Colonic mucosa (tissue), 4 donors: ENCODE results near the gene CNTRL. TPM values are rescaled to one million over a fixed set of nuclear protein-coding genes. Genes with fewer than 3 reads are reported as not detected.
A peak's percentile ranks its signal among the peaks of the same experiment; 100 is the strongest.

Experiments used
- DNase-seq: peaks from one replicate; pipeline ENCODE4 v3.0.0-alpha.2; 2020
- H3K27ac ChIP-seq: fragments of 200-600 bp; one replicate; pipeline ENCODE4 v1.8.0; 2021
- H3K27me3 ChIP-seq: fragments of 200-600 bp; one replicate; pipeline ENCODE4 v1.8.0; 2021
- H3K36me3 ChIP-seq: fragments of 200-600 bp; one replicate; pipeline ENCODE4 v1.8.0; 2021
- H3K4me1 ChIP-seq: fragments of 200-600 bp; one replicate; pipeline ENCODE4 v1.8.0; 2021; ENCODE audit warnings: mild to moderate bottlenecking
- H3K4me3 ChIP-seq: fragments of 200-600 bp; one replicate; pipeline ENCODE4 v1.8.0; 2021
- H3K9ac ChIP-seq, 2 donors: one replicate each; pipeline ENCODE4 v1.7.0; 2013; ENCODE audit warnings: control low read depth in 2 of 2, low read depth in 2 of 2, low read length in 2 of 2
- H3K9me3 ChIP-seq: fragments of 200-600 bp; one replicate; pipeline ENCODE4 v1.8.0; 2021
- intact Hi-C: fragments of 100-400 bp; cut with DNase I; formaldehyde crosslinking; loops from one replicate; pipeline ENCODE4 v1.14.1; 2022
- total RNA-seq, 2 donors: library from RNA; stranded (reverse); fragmentation: NEBNext Ultra II Directional in 1 of 2; extraction: Animal tissue kit (Norgen Biotek cat#: 25700) in 1 of 2; gene quantifications; one replicate each; pipeline ENCODE4 v1.2.1, GENCODE V29; 2021
- TF ChIP-seq, protein P1 (sequence below): fragments of 200-600 bp; IDR thresholded peaks from one replicate; pipeline ENCODE4 v1.8.0; 2022; ENCODE audit warnings: antibody characterized with exemption, mild to moderate bottlenecking
- donor health status: healthy.
- donor health status: DM: no; HTN: no; CAD: no.
- donor health status: DM: no; HTN: no; CAD: no.

Gene CNTRL
- total RNA-seq, 2 donors from 2014 or later: 6.1 to 11.3 TPM

GRCh38 chr9:121200356-121200755, 125.6 kb downstream of the CNTRL start:
- Histone ChIP-seq H3K9me3 (no peaks in the 10 kb centered on the region), H3K9ac (peak overlapping the region; percentile 91 to 95), H3K27ac (peak overlapping the region; percentile 97), H3K27me3 (no peaks in the 10 kb centered on the region), H3K4me3 (peak overlapping the region; percentile 84), H3K36me3 (no peaks in the 10 kb centered on the region), H3K4me1 (peaks cover 26% of the 10 kb centered on the region)
- no peak for DNase-seq
- TF ChIP-seq, protein P1, sequence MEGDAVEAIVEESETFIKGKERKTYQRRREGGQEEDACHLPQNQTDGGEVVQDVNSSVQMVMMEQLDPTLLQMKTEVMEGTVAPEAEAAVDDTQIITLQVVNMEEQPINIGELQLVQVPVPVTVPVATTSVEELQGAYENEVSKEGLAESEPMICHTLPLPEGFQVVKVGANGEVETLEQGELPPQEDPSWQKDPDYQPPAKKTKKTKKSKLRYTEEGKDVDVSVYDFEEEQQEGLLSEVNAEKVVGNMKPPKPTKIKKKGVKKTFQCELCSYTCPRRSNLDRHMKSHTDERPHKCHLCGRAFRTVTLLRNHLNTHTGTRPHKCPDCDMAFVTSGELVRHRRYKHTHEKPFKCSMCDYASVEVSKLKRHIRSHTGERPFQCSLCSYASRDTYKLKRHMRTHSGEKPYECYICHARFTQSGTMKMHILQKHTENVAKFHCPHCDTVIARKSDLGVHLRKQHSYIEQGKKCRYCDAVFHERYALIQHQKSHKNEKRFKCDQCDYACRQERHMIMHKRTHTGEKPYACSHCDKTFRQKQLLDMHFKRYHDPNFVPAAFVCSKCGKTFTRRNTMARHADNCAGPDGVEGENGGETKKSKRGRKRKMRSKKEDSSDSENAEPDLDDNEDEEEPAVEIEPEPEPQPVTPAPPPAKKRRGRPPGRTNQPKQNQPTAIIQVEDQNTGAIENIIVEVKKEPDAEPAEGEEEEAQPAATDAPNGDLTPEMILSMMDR: no peak
- intact Hi-C loops: no loop called here

GRCh38 chr9:121201045-121201737, 126.4 kb downstream of the CNTRL start:
- Histone ChIP-seq H3K9me3 (no peaks in the 10 kb centered on the region), H3K36me3 (no peaks in the 10 kb centered on the region), H3K4me3 (peak overlapping the region; percentile 84), H3K9ac (peak overlapping the region; percentile 91 to 95), H3K27me3 (no peaks in the 10 kb centered on the region), H3K27ac (peak overlapping the region; percentile 97), H3K4me1 (peaks cover 26% of the 10 kb centered on the region)
- peak; percentile 59 for DNase-seq
- TF ChIP-seq, protein P1: no peak
- intact Hi-C loops: no loop called here

DNA sequence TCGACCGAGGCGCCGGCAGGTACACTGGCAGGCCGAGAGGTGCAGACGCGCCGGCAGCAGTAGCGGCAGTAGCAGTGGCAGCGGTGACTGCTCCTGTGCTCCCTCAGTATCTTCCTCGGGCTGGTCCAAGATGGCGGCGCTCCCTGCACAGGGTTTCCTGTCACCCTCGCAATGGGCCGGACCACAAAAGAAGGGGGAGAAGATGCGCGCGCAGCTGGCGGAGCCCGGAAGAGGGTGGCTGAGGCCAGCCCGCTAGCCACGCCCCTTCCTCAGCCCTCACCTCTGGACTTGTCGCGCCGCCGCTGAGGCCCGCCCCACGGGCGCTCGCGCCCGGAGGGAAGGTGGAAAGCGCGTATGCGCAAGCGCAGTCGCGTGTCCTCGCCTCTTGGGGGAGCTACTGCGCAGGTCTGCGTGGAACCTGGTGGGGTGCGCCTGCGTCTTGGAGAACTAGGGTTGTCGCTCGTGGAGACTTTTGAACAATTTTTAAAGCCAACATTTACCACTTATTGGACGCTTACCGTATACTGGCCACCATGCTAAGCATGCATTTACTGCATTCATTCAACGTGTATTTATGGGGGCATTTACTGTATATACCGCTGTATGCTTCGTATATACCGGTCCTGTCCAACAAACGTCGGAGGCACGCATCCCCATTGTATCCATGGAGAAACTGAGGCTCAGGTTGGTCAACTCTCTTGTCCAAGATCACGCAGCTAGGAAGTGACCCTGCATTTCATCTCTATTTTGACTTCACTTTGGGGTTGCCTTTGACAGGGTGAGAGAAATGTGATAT, 127.2 kb downstream of the CNTRL start, which contains the start of gene RAB14:
Gene RAB14 (minus strand): TSS at position 132 of the 796 bp plus-strand sequence. CDS start 8,457 bp downstream, outside the sequence.
- peaks cover 26% of the 10 kb centered on the region for H3K4me1 ChIP-seq
- H3K27ac ChIP-seq: peak within 1 kb of the TSS; percentile 97
- TF ChIP-seq, protein P1: peak; percentile 58
- H3K27me3 ChIP-seq: no peaks in the 10 kb centered on the region
- peak within 1 kb of the TSS; percentile 91 to 95 for H3K9ac ChIP-seq
- peak within 1 kb of the TSS; percentile 84 for H3K4me3 ChIP-seq
- intact Hi-C loops: no loop called here
- no peaks in the 10 kb centered on the region for H3K9me3 ChIP-seq
- peak; percentile 100 for DNase-seq
- no peaks in the 10 kb centered on the region for H3K36me3 ChIP-seq

- peaks cover 15% of the 10 kb centered on the region for H3K4me1 ChIP-seq
- H3K9me3 ChIP-seq: no peaks in the 10 kb centered on the region
- no peak overlapping the region for H3K4me3 ChIP-seq
- no peak overlapping the region for H3K9ac ChIP-seq
- intact Hi-C loops: no loop called here
- H3K36me3 ChIP-seq: no peaks in the 10 kb centered on the region
- DNase-seq: no peak
- no peaks in the 10 kb centered on the region for H3K27me3 ChIP-seq
- no peak overlapping the region for H3K27ac ChIP-seq
- TF ChIP-seq, protein P1: no peak
These were observed 129.4 kb downstream of the CNTRL start for GRCh38 chr9:121204121-121204520.

DNA sequence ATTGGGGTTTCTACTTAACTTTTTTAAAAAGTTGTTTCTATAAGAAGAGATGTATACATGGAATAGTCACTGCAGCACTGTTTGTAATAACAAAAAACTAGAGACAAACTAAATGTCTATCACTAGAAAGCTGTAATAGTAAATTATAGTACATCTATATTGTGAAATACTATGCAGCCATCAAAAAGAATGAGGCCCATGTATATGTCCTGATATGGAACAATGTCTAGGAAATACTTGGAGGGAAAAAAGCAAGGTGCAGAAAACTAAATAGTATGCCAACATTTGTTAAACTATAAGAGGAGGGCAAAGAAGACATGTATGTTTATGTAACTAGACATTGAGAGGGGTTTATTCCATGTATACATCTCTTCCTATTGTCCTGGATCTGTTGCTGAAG, 129.9 kb downstream of the CNTRL start:
- H3K36me3 ChIP-seq: no peaks in the 10 kb centered on the region
- no peak overlapping the region for H3K9ac ChIP-seq
- TF ChIP-seq, protein P1: no peak
- no peak for DNase-seq
- intact Hi-C loops: no loop called here
- H3K27ac ChIP-seq: no peak overlapping the region
- peaks cover 10% of the 10 kb centered on the region for H3K4me1 ChIP-seq
- no peak overlapping the region for H3K4me3 ChIP-seq
- no peaks in the 10 kb centered on the region for H3K9me3 ChIP-seq
- no peaks in the 10 kb centered on the region for H3K27me3 ChIP-seq
